IMR-90 (cell line): ENCODE data around the gene SPATA24. TPM values are rescaled to one million over a fixed set of nuclear protein-coding genes. Genes with fewer than 3 reads are reported as not detected.
A peak's percentile ranks its signal among the peaks of the same experiment; 100 is the strongest.

ENCODE experiments used
- ATAC-seq: fragments of 200-7000 bp; cut with Tn5 transposase; 2 replicates; pipeline ENCODE4 v1.9.1; 2020; ENCODE audit warnings: low read depth, mild to moderate bottlenecking, moderate library complexity
- BruUV-seq: library from RNA; stranded (reverse); fragments of 400-500 nt; replicated peaks from 2 replicates; lab custom pipeline; 2021; lab: Mats Ljungman, UMichigan
- CTCF ChIA-PET: fragments of 300-600 bp; formaldehyde crosslinking; extraction: SDS; loops from one replicate; lab custom pipeline; 2021; ENCODE audit warnings: antibody characterized with exemption; lab: Yijun Ruan, JAX
- POLR2A ChIA-PET: fragments of 300-600 bp; sonication (Branson Sonifier 250); formaldehyde crosslinking; loops from one replicate; lab custom pipeline; 2022; ENCODE audit warnings: antibody characterized with exemption; ENCODE audit not compliant: unreplicated experiment; lab: Charles Lee
- DNase-seq: peaks from one replicate; pipeline ENCODE4 v3.0.0; 2013
- H2AFZ ChIP-seq: replicated peaks from 2 replicates; pipeline ENCODE3; 2013; ENCODE audit warnings: low read length, mild to moderate bottlenecking; ENCODE audit not compliant: poor library complexity
- H2AK5ac ChIP-seq: 2 replicates; pipeline ENCODE4 v1.6.1; 2013; ENCODE audit warnings: low read depth, low read length, inconsistent platforms
- H2AK9ac ChIP-seq: replicated peaks from 2 replicates; pipeline ENCODE3; 2013; ENCODE audit warnings: mild to moderate bottlenecking, low read depth, low read length, moderate library complexity; ENCODE audit not compliant: poor library complexity
- H2BK120ac ChIP-seq: 2 replicates; pipeline ENCODE4 v1.6.1; 2013; ENCODE audit warnings: low read depth, low read length, inconsistent platforms
- H2BK15ac ChIP-seq: 3 replicates; pipeline ENCODE4 v1.6.1; 2013; ENCODE audit warnings: low read depth, low read length, inconsistent platforms
- H2BK20ac ChIP-seq: 2 replicates; pipeline ENCODE4 v1.6.1; 2013; ENCODE audit warnings: low read depth, mild to moderate bottlenecking, inconsistent platforms, low read length, moderate library complexity
- H2BK5ac ChIP-seq: 2 replicates; pipeline ENCODE4 v1.6.1; 2013; ENCODE audit warnings: mild to moderate bottlenecking, low read depth, low read length, inconsistent platforms; ENCODE audit not compliant: poor library complexity, severe bottlenecking
- H3K14ac ChIP-seq: replicated peaks from 2 replicates; pipeline ENCODE4 v1.6.1; 2013; ENCODE audit warnings: low read depth, low read length, inconsistent platforms
- H3K18ac ChIP-seq: 2 replicates; pipeline ENCODE4 v1.6.1; 2013; ENCODE audit warnings: low read depth, low read length, control low read depth
- H3K23ac ChIP-seq: 2 replicates; pipeline ENCODE4 v1.6.1; 2013; ENCODE audit warnings: low read depth, low read length, inconsistent platforms
- H3K27ac ChIP-seq: 2 replicates; pipeline ENCODE4 v1.5.1; 2013; ENCODE audit warnings: mild to moderate bottlenecking, control low read depth, low read length; ENCODE audit not compliant: insufficient read depth
- H3K27me3 ChIP-seq: 2 replicates; pipeline ENCODE4 v1.6.1; 2013; ENCODE audit warnings: low read length; ENCODE audit not compliant: control insufficient read depth, insufficient read depth
- H3K36me3 ChIP-seq: 2 replicates; pipeline ENCODE4 v1.6.1; 2013; ENCODE audit warnings: low read length, mixed read lengths; ENCODE audit not compliant: control insufficient read depth, insufficient read depth
- H3K4ac ChIP-seq: 2 replicates; pipeline ENCODE4 v1.6.1; 2013; ENCODE audit warnings: low read depth, low read length, inconsistent platforms
- H3K4me1 ChIP-seq: 2 replicates; pipeline ENCODE4 v1.6.1; 2013; ENCODE audit warnings: low read length, mixed read lengths; ENCODE audit not compliant: control insufficient read depth, insufficient read depth
- H3K4me2 ChIP-seq: 2 replicates; pipeline ENCODE4 v1.6.1; 2013; ENCODE audit warnings: low read depth, mild to moderate bottlenecking, control low read depth, low read length, moderate library complexity
- H3K4me3 ChIP-seq: 2 replicates; pipeline ENCODE4 v1.5.1; 2013; ENCODE audit warnings: low read depth, mild to moderate bottlenecking, control low read depth, low read length, moderate library complexity; ENCODE audit not compliant: insufficient read depth
- H3K56ac ChIP-seq: 2 replicates; pipeline ENCODE4 v1.6.1; 2013; ENCODE audit warnings: low read length, inconsistent platforms; ENCODE audit not compliant: insufficient read depth; ENCODE audit errors: extremely low read depth
- H3K79me1 ChIP-seq, 2 experiments: 2 replicates each; pipeline ENCODE4 v1.6.1; 2013; ENCODE audit warnings: low read length in 2 of 2, inconsistent platforms in 1 of 2, low read depth in 1 of 2
- H3K9ac ChIP-seq: 2 replicates; pipeline ENCODE4 v1.6.1; 2013; ENCODE audit warnings: low read depth, low read length, control low read depth
- H3K9me1 ChIP-seq: 2 replicates; pipeline ENCODE4 v1.6.1; 2013; ENCODE audit warnings: low read length, inconsistent platforms; ENCODE audit not compliant: insufficient read depth
- H3K9me3 ChIP-seq: 2 replicates; pipeline ENCODE4 v1.6.1; 2013; ENCODE audit warnings: low read length; ENCODE audit not compliant: control insufficient read depth, insufficient read depth
- H4K20me1 ChIP-seq: 2 replicates; pipeline ENCODE4 v1.6.1; 2013; ENCODE audit warnings: low read length, inconsistent platforms; ENCODE audit not compliant: insufficient read depth
- H4K5ac ChIP-seq: 2 replicates; pipeline ENCODE4 v1.6.1; 2013; ENCODE audit warnings: mild to moderate bottlenecking, low read depth, low read length, control low read depth
- H4K8ac ChIP-seq, 2 experiments: 2 replicates each; pipeline ENCODE4 v1.6.1; 2013; ENCODE audit warnings: low read depth in 2 of 2, low read length in 2 of 2, control low read depth in 1 of 2, inconsistent platforms in 1 of 2
- H4K91ac ChIP-seq: 2 replicates; pipeline ENCODE4 v1.6.1; 2013; ENCODE audit warnings: low read depth, low read length, inconsistent platforms; ENCODE audit not compliant: insufficient read depth
- FOS ChIP-seq: fragments of 150-350 bp; IDR thresholded peaks from 2 replicates; pipeline ENCODE4 v1.6.1; 2016; ENCODE audit warnings: low read depth, low read length
- MAZ ChIP-seq: IDR thresholded peaks from 2 replicates; pipeline ENCODE4 v1.6.1; 2012; ENCODE audit warnings: low read depth, mild to moderate bottlenecking, low read length, improper control_type of control experiment, moderate library complexity, borderline replicate concordance
- MXI1 ChIP-seq: IDR thresholded peaks from 2 replicates; pipeline ENCODE4 v1.6.1; 2012; ENCODE audit warnings: low read depth, mild to moderate bottlenecking, low read length, moderate library complexity, borderline replicate concordance
- WGBS, 2 experiments: methylation state at CpG; one replicate each; pipeline versions ENCODE4 v1.1.5 to v1.1.7; 2013; ENCODE audit warnings: missing lambda C conversion rate in 2 of 2; ENCODE audit not compliant: insufficient read length in 1 of 2; ENCODE audit errors: extremely low coverage in 2 of 2; 5-methylcytosine and 5-hydroxymethylcytosine counted together
- dilution Hi-C: fragments of 300-500 bp; cut with HindIII; formaldehyde crosslinking; loops from one replicate; pipeline ENCODE4 v1.14.3; 2018; ENCODE audit warnings: low sequenced_read_pairs; ENCODE audit not compliant: unreplicated experiment
- in situ Hi-C: fragments of 300-500 bp; cut with MboI; formaldehyde crosslinking; loops from 3 replicates; pipeline ENCODE4 v1.14.3; 2019; ENCODE audit warnings: low sequenced_read_pairs, inconsistent platforms, mixed read lengths
- intact Hi-C: fragments of 100-400 bp; cut with micrococcal nuclease; formaldehyde crosslinking; loops from 2 replicates; pipeline ENCODE4 v1.10.0; 2022
- polyA plus RNA-seq, 3 experiments: library from polyadenylated mRNA; depleted of rRNA; stranded (reverse); fragments of >200 nt; gene quantifications; 2 replicates each; pipeline ENCODE4 v1.2.3, GENCODE V29; 2012; ENCODE audit warnings: low replicate concordance in 1 of 3
- total RNA-seq: library from RNA; depleted of rRNA; stranded (reverse); fragments of >200 nt; gene quantifications from 2 replicates; pipeline ENCODE4 v1.2.3, GENCODE V29; 2012
- TF ChIP-seq, protein P1 (sequence below): conservative IDR thresholded peaks from 2 replicates; pipeline ENCODE4 v1.5.1; 2012; ENCODE audit warnings: mild to moderate bottlenecking, low read depth, low read length, improper control_type of control experiment

The SPATA24 gene
- total and polyA plus RNA-seq, 2 of the 4 experiments (the other 2 are of a cell fraction), result 4.1 to 4.3 TPM

DNA sequence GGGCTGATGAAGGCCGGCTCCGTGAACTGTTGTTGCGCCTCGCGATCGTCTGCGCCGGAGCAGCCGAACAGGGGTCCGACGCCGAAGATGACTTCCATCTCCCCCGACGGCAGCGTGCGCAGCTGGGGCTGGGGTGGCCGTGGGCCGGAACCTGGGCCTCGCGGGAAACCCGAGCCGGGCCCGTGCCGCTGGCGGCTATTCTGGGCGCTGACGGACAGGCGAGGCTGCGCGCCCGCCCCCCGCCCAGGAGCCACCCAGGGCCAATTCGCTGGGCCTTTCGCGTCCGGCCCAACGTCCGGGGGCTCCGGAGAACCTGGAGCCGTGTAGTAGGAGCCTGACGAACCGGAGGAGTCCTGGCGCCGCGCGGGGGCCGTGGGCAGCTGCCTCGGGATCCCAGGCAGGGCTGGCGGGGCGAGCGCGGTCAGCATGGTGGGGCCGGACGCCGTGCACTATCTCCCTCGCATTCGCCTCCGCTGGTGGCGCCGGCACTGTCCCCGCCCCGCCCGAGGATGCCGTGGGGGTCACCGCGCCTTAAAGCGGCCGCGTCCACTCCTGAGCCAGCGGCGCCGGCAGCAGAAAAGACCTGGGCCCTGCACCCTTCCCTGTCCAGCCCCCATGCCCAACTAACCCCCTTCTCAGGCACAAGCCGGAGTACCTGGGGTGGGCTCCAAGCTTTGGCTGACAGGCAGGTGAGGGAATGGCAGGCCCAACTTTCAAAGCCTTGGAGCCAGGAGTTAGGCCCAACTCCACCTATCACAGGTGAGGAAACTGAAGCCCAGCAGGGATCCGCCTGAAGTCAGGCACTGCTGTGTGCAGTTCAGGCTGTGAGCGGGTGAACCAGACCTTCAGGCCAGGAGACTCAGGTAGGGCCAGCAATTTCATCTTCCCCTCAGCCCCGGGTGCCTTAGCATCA, 9.0 kb downstream of the SPATA24 start, which contains the start of gene PROB1 (continued):
- TF ChIP-seq MAZ, result no peak

DNA sequence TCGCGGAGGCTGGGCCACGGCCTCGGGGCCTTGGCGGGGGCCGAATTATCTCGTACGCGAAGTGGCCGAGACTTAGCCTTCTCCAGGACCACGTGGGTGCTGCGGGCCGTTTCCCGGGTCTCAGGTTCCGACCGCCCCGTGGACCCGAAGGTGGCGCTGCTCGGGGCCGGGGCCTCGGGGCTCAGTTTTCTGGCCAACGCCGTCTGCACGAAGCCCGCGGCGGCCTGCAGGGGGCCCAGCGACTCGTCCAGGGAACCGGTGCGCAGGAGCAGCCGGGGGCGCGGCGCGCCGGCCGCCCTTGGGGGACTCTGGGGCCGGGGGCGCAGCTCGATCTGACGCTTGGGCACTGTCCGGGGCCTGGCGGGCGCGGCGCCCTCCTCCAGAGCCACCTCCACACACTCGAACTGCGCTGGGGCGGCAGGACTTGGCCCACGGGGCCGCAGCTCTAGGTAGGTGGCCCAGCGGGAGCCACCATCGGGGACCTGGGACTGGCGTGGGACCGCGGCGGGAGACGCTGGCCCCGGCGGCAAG, 9.7 kb downstream of the SPATA24 start:
- ATAC-seq (no peak), DNase-seq (no peak)
- in situ Hi-C loops (no loop called here), intact Hi-C loops (no loop called here), dilution Hi-C loops (no loop called here)
- H2AK9ac ChIP-seq, result peak overlapping the region; percentile 57
- H4K5ac ChIP-seq, result no peak overlapping the region
- H3K9me3 ChIP-seq, result peaks cover 16% of the 10 kb centered on the region; the same call in 1 of the 2 replicates
- H3K18ac ChIP-seq, result no peak overlapping the region
- H4K8ac ChIP-seq, result no peak overlapping the region; a peak in 1 of 4 replicates
- H3K4me3 ChIP-seq, result peak overlapping the region; percentile 24
- H3K79me1 ChIP-seq, result no peaks in the 10 kb centered on the region
- TF ChIP-seq, protein P1, sequence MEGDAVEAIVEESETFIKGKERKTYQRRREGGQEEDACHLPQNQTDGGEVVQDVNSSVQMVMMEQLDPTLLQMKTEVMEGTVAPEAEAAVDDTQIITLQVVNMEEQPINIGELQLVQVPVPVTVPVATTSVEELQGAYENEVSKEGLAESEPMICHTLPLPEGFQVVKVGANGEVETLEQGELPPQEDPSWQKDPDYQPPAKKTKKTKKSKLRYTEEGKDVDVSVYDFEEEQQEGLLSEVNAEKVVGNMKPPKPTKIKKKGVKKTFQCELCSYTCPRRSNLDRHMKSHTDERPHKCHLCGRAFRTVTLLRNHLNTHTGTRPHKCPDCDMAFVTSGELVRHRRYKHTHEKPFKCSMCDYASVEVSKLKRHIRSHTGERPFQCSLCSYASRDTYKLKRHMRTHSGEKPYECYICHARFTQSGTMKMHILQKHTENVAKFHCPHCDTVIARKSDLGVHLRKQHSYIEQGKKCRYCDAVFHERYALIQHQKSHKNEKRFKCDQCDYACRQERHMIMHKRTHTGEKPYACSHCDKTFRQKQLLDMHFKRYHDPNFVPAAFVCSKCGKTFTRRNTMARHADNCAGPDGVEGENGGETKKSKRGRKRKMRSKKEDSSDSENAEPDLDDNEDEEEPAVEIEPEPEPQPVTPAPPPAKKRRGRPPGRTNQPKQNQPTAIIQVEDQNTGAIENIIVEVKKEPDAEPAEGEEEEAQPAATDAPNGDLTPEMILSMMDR, result peak; percentile 17; the same call in 1 of the 2 replicates
- TF ChIP-seq MXI1, result no peak
- no peak for TF ChIP-seq FOS
- peaks cover 28% of the 10 kb centered on the region for H3K27me3 ChIP-seq
- WGBS, 2 experiments, result 20% methylated on average over 16 of the region's 62 CpGs; no CpG with 5 or more reads in 1 of the 2 experiments
- peak overlapping the region; percentile 83 for H2AFZ ChIP-seq
- H3K9ac ChIP-seq, result no peak overlapping the region
- H4K20me1 ChIP-seq, result no peaks in the 10 kb centered on the region
- H3K56ac ChIP-seq, result no peak overlapping the region
- H2BK120ac ChIP-seq, result no peak overlapping the region
- no peak overlapping the region for H3K27ac ChIP-seq
- H3K4me1 ChIP-seq, result peaks cover 3% of the 10 kb centered on the region; the same call in 1 of the 2 replicates
- H4K91ac ChIP-seq, result no peak overlapping the region
- no peak overlapping the region for H2BK5ac ChIP-seq
- no peak overlapping the region for H2BK15ac ChIP-seq
- H3K4ac ChIP-seq, result no peak overlapping the region
- POLR2A ChIA-PET, result no interaction called here
- no peak overlapping the region for H3K4me2 ChIP-seq
- no peak overlapping the region for H3K23ac ChIP-seq
- H2BK20ac ChIP-seq, result no peak overlapping the region
- H3K14ac ChIP-seq, result no peak overlapping the region
- no peaks in the 10 kb centered on the region for H3K36me3 ChIP-seq
- no peaks in the 10 kb centered on the region for H3K9me1 ChIP-seq
- CTCF ChIA-PET, result no interaction called here
- BruUV-seq, result no TSS peak
- no peak overlapping the region for H2AK5ac ChIP-seq
